HG03460 (cell line): Measurements from ENCODE around the gene DHX58.

ENCODE experiments used
- ATAC-seq: cut with Tn5 transposase; IDR thresholded peaks from one replicate; pipeline ENCODE4 v1.9.1; 2021; ENCODE audit not compliant: unreplicated experiment

The DHX58 gene

GRCh38 chr17:42130310-42130936, 17.9 kb upstream of the DHX58 start:
- ATAC-seq = no peak

DNA sequence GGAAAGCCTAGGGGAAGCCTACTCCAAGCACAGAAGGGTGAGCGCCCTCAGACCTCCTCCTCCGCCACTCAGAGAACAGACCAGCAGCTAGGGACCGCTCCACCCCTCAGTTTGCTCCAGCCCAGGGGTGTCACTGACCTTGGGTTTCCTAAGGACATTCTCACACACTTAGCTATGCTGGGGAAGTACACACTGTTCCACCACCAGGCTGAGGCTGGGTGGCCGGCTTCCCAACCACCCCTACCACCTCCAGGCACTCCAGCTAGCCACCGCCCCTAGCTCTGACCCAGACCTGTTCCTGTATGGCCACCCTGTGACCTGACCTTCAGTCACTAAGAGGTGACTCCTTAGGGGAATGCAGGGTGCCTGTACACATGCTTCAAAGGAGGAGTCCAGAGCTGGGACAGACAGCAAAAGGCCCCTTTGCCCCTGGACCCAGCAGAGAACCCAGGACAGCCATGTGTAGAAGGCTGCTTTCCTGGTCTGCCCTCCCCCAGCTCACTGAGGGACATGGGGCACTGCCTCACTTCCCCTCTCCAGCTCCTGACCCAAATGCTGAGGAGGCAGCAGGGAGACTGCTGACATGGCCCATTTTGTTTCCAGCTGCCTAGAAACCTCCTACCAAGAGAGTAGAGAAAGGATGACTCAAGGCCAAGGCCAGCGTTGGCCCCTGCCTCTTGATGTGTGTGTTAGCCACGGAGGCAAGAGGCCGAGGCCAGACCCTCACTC, 16.8 kb upstream of the DHX58 start:
- no peak for ATAC-seq

DNA sequence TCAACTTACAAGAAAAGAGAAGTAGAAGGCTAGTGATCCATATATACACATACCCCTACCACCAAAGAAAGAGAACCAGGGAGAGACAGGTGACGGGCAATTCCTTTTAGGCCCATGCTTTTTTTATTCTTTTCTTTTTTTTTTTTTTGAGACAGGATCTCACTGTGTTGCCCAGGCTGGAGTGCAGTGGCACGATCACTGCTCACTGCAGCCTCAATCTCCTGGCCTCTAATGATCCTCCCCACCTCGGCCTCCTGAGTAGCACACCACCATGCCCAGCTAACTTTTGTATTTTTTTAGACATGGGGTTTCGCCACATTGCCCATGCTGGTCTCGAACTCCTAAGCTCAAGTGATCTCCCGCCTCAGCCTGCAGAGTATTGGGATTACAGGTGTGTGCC, 14.9 kb upstream of the DHX58 start:
- ATAC-seq = no peak

DNA sequence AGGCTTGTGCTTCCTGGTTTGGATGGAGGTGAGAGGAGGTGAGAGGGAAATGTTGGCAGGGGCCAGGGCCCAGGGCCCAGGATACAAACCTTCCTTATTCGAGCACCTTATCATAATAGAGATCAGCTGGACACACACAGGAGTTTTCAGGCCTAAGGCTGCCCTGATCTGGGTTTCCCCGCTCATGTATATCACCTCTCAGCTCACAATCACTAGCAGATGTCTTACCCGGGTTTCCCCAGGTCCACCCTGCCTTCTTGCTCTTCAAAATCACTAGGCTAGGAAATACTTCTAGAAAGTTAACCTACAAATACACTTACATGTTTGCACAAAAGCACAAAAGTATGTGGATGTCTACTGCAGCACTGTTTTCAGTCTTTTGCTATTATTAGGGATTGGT, 14.3 kb upstream of the DHX58 start:
- no peak for ATAC-seq

GRCh38 chr17:42125565-42125964, 13.1 kb upstream of the DHX58 start:
- ATAC-seq = no peak

DNA sequence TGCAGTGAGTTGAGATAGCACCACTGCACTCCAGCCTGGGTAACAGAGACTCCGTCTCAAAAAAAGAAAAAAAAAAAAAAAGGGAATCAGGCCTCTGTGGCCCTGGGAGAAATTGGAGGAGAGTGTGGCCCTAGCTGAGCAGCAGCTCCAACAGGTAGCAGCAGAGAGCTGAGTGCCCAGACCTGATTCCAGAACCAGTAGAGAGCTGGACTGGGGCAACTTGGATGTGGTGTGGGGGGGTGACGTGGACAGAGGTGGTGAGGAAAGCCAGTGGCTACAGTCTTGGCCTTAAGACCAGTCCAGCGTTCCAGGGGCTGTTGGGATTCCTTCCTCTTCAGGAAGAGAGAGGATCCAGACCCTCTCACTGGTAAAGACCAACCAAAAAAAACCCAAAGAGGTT, 11.7 kb upstream of the DHX58 start:
- no peak for ATAC-seq

DNA sequence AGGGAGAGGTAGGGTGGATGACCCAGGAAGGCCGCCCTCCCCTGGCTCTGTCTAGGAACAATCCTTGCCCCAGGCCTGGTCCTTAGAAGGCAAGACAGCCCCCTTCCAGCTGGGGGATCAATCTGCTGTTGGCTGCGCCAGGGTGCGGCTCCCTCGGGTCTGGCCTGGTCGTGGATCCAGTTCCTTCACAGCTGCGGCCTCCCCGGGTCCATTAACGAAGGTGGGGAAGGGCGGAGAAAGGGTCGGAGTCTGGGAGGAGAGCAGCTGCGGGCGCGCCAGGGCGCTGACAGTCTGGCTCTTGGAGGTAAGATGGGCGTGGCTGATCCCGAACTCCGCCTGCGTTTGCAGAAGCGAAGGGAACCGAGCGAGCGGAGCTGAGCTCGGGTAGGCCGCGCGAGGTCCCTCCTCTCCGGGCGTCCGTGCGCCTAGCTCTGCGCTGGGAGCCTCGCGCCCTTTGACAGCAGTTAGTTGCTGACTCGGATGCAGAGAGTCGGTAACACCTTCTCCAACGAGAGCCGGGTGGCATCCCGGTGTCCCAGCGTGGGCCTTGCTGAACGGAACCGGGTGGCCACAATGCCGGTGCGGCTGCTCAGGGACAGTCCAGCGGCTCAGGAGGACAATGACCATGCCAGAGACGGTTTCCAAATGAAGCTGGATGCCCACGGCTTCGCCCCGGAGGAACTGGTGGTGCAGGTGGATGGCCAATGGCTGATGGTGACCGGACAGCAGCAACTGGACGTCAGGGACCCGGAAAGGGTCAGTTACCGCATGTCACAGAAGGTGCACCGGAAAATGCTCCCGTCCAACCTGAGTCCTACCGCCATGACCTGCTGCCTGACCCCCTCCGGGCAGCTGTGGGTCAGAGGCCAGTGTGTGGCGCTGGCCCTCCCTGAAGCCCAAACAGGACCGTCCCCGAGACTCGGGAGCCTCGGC, 10.1 kb upstream of the DHX58 start, which contains the start of gene HSPB9:
Gene HSPB9 (plus strand): TSS at position 434 of the 933 bp plus-strand sequence. CDS start 47 bp downstream, at position 481.
- no peak for ATAC-seq

- peak; percentile 64 for ATAC-seq
Measured at GRCh38 chr17:42120770-42121769, 8.6 kb upstream of the DHX58 start, which contains the start of gene KAT2A. Gene KAT2A, minus strand, starts transcription at chr17:42121367. Its CDS starts 63 bp downstream, at chr17:42121304.

DNA sequence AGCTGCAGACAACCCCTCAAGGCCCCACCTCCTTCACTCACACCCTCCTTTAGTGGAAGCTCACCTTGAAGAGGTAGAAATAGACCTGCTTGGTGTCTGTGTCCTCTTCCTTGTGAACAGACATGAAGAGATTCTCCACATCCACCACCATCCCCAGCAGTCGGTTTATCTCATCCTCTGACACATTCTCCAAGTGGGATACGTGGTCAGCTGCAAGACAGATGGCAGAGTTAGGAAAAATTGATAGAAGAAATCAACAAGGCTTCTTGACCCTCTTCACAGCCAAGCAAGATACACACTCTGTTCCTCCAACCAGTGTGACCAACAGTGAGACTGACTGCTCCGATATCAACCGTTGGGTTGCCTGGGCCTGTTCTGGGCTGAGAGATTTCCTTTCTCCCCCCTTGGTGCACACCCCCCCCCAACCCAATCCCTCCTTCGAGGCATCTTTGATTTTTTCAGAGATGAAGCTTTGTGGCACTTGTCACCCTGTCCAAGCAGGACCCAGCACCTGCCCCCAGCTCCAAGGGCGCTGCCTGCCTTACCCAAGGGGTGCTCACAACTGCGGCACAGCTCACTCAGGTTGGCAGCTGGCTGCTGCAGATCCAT, 7.8 kb upstream of the DHX58 start:
- no peak for ATAC-seq

DNA sequence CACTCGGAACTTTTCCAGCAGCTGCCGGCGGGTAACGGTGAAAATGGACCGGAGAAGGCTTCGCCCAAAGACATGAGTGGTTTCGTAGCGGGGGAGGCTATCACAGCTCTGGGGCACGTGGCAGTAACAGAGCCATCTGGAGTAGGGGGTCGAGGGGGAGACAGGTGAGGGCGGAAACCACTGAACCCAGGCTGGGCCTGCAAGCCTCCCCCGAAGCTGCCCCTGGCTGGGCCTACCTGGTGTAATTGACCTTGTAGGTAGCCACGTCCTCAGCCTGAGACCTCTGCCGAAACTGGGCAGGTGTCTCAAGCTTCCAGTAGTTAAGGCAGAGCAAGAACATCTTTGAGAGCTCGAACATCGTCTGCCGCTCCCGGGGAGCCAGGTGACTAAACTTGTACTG, 6.8 kb upstream of the DHX58 start:
- ATAC-seq = no peak

- ATAC-seq = no peak
Measured at GRCh38 chr17:42118545-42118944, 6.0 kb upstream of the DHX58 start.

GRCh38 chr17:42118126-42118510, 5.6 kb upstream of the DHX58 start:
- no peak for ATAC-seq

- ATAC-seq = no peak
Measured at GRCh38 chr17:42117397-42118125, 5.0 kb upstream of the DHX58 start.

DNA sequence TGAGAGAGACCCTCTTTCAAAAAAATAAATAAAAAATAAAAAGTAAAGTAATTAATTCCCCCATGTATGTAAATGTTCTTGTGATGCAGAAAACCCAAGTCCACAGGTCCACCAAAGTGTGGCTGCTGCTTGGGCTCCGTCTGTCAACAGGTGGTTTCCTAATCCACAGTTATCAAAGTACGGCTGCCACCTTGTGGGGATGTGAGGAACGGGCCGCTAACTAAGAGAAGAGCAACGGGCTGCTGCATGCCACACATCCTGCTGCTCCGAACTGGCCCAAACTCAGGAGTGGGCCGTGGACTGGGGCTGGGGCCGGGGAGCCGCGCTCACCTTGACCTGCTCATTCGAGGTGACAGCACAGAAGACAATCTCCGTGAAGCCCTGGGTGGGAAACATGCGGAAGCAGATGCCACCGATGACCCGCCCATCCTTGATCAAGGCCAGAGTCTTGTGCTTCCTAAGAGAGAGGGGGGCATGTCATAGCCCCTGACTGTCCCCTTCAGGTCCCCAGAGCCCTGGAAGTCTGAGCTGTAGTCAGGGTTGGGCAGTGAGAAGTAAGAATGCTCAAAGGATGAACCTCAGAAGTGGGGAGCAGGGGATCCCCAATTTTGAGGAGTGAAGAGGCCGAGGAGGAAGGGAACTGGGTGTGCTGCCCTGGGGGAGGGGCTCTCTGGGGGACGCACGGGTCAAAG, 4.3 kb upstream of the DHX58 start:
- ATAC-seq = no peak

- no peak for ATAC-seq
Measured at GRCh38 chr17:42114118-42114517, 1.6 kb upstream of the DHX58 start.

DNA sequence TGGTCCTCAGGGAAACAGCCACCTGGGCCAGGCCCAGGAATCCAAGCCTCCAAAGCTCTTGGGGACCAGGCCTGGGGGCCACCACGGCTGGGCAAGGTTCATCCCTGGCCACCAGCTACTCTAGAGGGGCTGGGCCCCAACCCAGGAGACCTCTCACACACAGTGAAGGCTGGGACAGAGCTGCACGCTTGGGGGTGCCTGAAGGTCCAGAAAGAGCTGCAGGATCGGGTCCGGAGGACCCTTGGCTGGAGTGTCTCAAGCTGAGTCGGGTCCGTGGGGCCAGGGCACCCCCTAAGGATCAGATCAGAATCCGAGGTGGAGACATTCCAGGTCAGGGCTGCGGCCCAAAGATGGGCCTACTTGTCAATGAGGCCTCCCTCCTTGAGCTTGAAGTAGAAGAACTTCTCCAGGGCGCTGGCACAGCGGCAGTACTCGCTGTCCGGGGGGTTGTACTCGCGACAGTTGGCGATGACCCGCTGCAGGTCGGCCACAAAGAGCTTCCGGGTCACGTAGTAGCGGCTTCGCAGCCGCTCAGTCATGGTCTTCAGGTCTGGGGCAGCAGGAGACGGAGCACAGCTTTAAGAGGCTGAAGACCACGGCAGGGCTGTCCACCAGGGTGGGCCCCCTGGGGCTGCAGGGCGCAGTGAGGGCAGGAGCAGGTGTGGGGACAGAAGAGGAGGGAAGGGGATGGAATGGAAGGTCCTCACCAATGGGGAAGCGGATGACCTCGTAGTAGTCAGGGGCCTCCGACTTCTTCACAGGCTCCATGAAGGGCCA, 967 bp upstream of the DHX58 start:
- no peak for ATAC-seq

DNA sequence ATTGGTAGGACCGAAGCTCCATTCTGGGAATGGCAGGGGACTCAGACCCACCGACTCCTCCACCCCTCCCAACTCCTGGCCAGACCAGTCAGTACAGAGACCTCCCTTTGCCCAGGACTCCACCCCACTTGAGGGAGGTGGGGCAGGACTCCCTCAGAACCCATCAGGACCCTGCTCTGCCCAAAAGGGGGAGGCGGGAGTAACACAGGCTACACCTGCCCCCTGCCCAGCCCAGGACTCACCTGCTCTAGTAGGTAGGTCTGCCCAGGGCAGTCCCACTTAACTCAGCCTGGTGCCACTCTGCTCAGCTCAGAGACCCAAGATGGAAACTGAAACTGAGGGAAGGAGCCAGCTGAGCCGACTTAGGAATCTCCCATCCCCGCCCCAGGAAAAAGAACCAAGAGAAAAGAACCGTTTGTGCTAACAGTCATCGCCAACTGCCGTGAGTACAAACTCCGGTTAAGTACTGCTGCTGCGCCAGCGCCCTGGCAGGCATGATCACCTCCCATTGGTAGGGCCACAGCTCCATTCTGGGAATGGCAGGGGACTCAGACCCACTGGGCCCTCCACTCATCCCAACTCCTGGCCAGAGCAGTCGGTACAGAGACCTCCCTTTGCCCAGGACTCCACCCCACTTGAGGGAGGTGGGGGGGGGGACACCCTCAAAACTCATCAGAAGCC, 503 bp downstream of the DHX58 start:
- ATAC-seq = no peak
